Glomerular visceral epithelial cell (primary cell): ENCODE measurements around the gene HTR2A.

ENCODE experiments used
- DNase-seq: peaks from one replicate; pipeline ENCODE4 v3.0.0-alpha.2; 2016; ENCODE audit errors: extremely low spot score

Gene HTR2A

DNA sequence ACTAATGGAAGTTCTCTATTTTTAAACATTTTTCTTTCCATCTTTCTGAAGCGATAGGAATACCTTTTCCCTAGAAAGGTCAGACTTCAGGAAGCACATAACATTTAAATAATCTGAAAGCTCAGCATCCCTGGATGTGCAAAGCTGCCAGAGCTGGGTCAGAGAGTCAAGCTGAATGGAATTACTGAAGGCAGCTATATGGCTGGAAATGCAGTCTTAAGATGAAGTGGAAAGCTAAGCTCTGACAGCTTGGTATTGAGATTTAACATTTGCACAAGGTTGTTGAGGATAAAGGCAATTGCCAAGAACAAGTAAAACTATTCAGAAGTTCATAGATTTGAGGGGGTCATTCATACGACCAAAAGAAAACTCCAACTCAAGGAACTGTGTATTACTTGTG lies 28.8 kb downstream of the HTR2A start:
- DNase-seq = no peak

DNA sequence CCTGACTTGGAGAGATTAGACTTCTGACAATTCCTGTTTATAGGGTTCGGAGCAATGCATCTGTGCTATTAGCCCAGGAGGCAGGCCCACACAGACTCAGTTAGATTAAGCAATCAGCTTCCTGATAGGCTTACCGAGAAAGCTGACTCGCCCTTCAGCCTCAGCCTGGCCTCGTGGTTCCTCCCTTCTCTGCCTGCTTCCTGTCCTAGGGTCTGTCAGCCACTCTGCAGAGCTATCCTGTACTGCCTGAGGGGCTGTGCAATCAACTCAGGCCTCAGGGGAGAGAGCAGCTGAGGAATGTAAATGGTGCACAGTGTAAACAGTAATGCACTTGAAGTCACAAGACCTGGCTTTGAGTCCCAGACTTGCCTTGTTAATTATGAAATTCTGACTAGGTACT lies 30.7 kb downstream of the HTR2A start:
- DNase-seq = peak; percentile 14

DNA sequence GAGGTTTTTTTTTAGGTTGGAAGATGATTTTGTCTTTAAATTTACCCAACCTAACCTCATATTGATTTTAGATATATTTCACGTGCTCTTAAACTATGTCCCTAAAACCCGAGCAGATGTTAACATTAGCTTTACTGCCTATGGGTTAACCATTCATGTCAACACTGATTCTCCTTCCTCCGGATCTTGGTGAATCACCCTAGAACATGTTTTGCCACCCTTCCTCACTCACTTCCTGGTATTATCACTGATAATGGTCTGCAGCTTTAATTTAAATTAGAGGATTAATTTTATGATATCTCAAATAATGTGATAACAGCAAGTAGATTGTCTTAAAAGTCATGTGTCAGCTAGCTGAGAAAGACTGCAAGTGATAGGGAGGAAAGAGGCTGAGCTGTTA lies 31.9 kb downstream of the HTR2A start:
- DNase-seq = no peak

DNA sequence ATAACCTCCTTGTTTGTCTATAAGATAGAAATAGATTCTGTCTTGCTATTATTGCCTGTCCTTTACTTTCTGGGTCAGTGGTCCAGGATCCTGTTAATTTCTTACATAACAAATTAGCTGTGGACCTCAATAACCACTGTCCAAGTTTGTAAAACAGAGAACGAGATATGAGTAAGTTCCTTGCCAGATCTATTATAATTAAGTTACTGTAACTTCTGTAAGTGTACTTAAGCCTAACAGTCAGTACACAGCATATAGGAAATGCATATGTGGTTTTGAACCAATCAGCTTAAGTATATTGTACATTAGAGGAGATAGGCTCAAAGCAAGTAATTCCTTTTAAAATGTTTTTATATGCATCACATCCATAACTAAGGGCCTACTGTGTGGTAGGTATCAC lies 34.9 kb downstream of the HTR2A start:
- no peak for DNase-seq

DNA sequence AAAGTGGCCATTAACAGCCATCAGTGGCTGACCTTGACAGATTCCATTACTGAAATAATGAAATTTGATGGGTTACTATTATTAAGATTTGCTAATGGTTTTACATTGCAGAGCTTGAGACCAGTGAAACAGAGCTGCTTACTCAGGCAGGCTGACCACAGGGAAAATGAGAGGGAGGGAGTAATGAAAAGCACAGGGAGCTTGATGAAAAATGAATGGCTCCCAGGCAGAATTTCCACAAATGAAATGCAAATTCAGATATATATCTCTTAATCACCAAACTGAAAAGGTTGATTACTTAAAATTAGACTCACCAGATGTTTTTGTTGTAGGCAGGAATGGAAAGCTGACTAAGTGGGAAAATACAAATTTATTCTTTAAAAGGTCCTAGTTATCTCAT lies 36.1 kb downstream of the HTR2A start:
- no peak for DNase-seq

DNA sequence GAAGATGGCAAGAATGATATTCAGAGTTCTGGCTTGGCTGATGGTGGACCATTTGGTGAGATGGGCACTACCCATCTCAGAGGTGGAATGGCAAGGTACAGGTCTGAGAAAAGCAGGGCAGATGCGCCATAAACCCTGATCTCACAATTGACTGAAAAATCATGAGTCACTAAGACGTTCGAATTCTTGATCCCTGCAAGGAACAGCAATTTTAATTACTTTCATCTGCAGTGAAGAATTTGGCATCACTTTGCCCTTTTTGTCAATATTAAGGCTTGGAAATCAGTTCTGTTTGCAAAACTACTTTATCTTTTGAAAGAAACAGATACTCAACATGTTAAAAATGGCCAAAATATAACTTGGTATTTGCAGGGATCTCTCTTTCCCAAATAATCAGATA lies 38.1 kb downstream of the HTR2A start:
- DNase-seq = no peak

DNA sequence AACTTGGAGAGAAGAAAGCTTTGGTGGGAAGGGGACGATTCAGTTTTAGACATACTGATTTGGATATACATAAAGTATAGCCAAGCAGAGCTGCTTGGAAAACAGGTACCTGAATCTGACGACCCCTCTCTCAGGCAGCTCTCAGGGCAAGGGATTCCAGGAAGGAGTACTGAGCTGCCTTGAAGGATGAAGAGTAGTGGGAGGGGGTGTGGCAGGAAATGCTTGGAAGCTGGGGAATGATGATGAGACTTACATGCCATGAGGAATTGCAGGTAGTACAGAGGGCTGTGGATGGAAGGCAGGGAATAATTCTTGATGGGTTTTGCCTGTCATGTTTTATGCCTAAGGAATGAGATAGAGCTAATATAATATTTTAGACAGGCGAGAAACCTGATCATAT lies 38.7 kb downstream of the HTR2A start:
- no peak for DNase-seq

DNA sequence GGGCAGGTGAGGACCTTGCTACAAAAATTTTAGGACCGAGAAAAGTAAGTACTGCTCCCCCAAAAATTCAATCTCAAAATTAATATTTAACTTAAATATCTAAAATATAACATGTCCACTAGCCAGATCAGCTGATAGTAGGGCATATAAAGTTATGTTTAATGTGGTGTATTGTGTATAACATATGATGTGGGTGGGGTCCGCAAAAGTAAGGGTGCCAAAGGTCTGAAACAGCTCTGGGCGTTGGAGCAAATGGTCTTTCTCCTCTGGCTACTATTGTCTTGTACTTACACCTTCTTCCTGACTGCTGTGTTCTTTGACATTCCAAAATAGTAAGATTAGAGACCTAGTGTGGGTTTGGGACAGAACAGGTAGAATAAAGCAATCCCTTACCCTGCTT lies 41.2 kb downstream of the HTR2A start:
- no peak for DNase-seq

DNA sequence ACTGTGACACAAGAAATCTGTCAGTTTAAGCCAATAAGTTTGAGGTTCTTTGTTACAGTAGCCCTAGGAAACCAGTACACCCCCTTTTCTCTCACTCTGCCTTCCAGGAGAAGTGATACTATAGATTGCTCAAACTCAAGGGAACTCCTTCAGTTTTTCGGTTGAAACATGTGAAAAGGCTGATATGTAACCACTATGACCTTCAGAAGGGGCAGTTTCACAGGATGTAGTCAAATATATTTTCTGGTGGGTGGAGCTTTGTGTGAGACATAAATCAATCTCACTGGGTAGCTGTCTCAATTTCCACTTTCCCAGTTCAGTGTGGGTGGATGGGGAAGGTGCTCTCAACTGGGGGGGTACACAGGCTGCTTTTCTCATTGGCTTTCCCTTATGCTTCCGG lies 41.7 kb downstream of the HTR2A start:
- no peak for DNase-seq

DNA sequence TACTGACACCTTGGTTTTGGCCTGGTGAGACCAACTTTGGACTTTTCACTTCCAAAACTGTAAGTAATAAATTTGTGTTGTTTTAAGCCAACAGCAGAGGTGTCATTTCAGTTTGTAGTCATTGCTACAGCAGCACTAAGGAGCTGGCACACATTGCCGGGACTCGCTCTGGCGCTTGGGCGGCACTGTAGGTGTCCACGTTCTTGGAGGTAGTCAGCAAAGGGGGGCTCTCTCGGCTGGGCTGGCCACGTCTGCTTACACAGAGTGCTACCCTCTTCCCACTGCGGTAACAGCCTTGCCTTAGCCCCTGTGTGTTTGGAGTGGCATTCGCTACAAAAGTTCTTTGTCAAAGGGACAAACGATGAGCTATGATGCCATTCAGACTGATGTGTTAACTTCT lies 44.7 kb downstream of the HTR2A start:
- DNase-seq = no peak

DNA sequence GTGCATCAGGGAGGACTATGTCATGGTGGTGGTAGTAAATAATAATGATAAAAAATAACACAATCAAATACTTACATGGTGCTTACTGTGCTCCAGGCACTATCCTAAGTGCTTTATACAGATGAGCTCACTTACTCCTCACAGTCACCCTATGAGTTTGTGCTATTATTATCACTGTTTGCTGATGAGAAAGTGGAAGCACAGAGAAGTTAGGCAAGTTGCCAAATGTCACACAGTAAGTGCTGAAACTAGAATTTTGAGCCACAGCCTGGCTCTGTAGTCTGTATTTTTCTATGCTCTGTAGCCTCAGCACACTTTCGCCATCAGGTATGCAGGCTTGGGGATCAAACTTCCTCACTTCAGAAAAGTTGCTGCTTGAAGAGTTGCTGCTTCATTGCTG lies 46.6 kb downstream of the HTR2A start:
- no peak for DNase-seq

DNA sequence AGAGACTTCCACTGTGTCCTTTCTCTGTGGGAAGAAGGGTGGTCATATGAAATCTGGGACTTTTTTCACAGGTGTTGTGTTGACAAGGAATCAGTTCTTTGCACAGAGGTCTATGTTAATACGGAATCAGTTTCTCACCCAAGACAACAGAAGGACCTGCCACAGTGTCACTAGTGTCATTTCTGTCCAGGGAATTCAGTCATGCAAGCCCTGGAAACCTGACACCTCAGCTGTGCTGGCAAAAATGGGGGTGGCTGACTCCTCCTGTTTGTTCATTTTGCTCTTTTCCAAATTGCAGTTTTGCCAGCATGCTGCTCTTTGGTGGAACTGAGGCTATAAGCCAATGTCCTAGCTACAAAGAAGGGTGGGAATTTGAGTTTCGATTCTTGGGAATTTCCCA lies 50.1 kb downstream of the HTR2A start:
- no peak for DNase-seq

DNA sequence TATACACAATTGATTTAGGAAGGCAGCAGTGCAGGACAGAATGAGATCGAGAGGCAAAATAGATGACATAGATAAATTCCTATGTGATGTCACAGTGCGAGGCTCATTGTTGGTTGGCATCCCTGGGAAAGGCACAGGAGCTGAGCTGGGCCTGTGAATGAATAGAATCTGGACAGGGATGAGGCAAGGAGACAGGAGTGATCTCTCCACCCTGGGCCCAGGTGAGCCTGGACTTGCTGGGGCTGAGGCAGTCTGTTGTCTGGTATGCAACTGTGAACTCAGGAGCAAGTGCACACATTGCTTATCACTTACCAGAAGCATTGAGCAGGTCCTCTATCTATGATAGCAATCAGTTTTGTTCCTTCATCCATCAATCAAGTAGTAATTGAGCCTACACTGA lies 51.7 kb downstream of the HTR2A start:
- DNase-seq = no peak

DNA sequence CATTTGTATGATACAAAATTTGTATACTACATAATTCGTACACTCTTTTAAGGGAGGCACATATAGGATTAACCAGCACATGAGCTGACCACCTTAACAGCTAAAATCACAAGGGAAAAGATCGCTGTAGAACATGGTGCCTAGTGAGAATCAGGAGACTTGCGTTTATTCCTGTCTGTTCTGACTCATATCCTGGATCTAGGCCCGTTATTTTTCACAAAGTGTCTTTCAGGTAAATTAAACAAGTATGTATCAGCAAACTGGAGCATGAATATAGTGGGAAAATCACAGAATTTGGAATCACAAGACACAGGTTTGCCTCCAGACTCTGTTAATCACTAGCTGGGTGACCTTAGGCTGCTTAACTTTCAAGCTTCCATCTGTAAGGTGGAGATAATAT lies 52.4 kb downstream of the HTR2A start:
- peak; percentile 3 for DNase-seq

DNA sequence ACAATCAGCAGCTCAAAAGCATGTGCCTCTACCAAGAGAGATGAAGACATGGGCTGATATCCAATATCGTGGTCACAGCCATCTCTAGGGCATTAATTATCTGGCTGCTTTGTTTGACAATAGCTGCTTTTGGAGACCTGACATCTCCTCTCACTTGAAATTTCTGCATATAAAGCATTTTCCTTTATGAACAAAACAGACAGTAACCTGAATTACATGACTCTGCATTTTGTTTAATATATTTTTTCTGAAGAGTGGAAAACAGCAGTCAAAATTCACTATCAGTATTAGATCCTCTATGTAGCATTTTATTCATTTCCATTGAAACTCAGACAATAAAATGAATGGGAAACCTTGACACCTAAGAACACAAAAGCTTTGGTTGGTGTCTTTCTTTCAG lies 57.5 kb downstream of the HTR2A start:
- DNase-seq = no peak

DNA sequence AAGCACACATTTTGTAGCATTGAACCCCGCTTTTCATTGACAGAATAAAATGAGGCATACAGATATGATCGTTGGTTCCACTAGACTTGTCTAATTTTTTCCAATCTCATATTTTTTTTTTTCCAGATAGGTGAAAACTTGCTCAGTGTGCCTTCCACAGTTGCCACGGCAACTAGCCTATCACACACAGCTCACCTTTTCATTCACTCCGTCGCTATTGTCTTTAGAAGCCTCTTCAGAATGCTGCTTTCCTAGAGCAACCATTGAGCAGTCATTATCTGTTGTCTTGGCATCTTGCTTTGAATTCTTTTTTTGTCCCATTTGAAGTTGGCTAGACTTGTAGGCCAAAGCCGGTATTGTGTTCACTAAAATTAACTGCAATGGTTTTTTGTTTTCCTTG lies 62.2 kb downstream of the HTR2A start:
- DNase-seq = no peak

DNA sequence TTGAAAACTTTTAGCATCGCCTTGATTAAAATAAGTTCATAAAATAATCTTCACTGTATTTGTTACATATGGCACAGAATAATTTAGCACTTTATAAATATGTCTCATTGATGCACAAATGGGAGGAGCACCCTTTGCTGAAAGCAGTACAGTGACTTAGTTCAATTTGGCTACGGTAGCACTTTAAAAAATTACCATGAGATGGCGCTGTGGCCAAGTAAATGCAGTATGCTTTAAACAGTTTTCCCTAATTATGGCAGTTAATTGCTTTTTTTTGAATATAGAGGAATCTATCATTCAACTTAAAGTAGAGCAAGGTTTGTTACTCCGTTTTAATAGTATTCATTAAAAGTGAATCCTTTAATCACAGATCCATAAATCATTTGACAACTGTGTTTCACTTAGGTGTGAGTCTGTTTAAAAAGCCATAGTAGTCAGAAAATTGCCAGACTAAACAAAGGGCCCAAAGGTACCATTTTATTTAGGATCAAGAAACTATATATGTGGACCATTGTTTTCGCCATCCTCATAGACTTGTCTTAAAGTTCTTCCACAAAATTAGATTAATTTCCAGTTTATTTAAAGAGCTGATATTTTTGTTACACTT lies 65.2 kb downstream of the HTR2A start:
- DNase-seq = peak; percentile 45

DNA sequence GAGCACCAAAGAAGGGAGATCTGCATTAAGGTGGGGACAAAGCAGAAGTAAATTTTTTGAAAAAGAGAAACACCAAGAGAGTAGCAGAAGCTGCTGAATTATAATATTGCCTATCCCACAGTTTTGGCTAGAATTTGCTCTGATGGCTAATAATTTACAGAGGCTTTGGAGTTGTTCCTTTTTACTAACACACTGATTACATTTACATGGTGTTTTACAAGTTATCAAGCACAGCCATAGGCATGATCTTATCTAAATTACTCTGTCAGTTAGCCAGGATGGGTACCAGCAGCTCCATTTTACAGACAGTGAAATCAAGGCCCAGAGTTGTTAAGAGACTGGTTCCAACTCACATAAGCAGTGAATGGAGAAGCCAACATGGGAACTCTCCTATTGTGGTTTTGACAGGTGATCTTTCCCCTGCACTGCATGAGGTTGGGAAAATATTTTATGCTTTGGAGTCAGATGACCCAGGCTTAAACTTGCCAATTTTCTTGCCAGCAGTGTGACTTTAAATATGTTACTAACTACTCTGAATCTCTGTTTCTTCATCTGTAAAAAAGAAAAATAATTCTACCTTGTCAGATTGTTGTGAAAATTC lies 66.3 kb downstream of the HTR2A start:
- DNase-seq = no peak

DNA sequence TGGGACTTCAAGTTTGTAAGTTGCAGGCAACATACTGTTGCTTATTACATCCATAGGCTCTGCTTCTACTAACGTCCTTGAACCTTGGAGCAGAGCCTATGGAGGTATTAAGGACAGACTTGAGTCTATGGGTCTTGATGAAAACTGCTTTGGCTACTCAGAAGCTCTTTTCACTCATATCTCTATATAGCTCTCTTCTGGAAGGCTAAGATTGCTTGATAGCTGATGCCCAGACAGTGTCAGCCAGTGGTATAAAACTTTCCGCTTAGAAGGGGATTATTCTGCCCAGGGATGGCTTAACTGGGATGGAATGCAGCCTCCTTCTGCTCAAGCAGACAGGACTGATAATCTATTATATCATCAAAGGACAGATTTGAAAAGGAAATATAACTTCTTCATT lies 74.3 kb downstream of the HTR2A start:
- DNase-seq = no peak

DNA sequence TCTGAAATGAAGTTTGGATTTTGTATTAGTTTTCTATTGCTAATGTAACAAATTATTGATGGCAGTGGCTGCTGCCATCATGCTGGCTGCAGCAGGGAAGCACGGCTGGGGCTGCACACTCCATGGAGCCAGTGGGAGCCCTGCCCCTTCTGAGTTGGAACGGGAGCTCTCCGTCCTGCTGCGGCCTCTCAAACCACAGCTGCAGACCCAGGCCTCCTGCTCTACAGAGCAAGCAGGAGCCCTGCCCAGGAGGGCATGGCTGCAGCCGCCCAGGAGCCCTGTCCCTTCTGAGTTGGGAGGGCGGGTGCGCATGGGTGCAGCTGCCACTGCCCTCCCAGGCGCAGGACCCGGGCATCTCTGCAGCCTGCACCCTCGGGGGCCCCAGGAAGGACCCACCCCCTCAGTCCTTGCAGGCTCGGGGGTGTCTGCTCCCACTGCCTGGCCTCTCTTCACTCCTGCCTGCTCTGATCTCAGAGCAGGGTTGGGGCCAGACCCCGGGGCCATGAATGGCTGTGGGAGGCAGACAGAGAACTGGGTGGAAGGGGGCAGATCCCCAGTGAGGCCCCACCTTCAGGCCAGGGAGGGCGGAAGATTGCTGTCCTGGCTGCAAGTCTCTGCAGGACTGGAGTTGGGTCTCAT lies 78.9 kb downstream of the HTR2A start:
- no peak for DNase-seq

DNA sequence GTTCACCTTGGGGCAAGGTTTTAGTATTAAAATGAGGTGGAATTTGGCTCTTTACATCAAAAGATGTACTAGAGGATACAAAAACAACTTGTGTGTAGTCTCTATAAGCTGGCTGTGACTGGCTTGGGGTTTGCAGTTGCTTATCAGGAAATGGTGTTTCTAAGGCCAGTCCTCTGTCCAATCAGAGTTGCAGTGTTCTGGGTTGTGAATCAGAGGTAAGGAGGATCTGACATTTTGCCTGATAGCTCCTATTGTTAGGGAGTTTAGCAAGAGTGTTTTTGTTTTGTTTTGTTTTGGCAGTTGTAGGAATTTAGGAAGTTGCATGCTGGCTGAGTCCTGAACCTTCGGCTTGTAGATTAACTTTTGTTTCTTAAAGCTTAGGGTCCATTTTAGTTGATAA lies 79.8 kb downstream of the HTR2A start:
- no peak for DNase-seq

DNA sequence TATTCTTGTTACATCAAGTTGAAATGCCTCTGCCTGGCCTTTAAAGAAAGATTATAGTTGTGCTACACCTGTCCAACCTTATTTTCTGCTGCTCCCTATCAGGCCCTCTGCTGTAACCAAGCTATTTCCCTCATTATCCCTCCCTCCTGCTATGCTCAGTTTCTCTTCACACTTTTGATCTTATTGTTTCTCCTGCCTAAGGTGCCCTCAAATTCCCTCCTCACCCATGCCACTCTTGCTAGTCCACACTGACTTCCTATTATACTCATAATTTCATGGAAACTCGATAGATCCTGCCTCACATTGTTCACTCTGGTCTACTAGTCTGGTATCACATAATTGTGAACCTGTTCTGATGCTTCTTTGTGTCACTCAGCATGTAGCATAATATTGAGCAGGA lies 80.5 kb downstream of the HTR2A start:
- DNase-seq = no peak

DNA sequence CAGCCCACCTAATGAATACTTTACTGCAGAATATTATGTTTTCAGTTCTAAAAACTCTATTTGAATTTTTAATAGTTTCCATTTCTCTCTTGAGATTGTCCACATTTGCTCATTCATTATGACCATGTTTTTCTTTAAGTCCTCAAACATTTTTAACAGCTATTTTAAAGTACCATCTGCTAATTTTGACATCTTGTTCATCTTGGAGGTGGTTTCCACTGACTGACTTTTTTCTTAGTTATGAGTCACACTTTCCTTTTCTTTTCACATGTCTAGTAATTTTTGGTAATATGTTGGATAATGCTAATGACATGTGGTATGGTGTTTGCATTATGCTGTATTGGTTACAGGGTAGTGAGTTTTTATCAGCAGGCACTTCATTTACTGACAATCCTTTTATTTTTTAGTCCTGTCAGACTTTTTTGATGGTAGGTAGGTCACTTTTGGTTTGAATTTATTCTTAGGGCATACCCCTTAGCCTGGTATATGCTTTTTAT lies 84.5 kb downstream of the HTR2A start:
- DNase-seq = no peak

DNA sequence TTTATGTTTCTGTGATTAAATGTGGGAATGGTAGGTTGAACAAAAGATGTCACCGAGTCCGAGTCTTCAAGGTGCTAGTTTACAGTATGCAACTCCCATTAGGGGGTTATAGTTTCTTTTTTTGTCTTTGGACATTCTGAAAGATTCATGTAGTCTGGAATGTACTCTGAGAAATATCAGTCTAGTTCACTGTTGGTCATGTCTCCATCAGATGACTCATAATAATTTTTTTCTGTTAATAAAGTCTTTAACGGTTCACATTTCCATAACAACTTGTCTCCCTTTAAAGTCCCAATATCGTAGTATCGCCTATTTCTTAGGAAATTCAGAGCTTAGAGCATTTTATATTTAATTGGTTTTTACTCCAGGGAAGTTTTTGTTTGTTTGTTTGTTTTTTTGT lies 86.4 kb downstream of the HTR2A start:
- DNase-seq = no peak
